GM12891 (cell line): ENCODE results near the gene LCN10.

ENCODE experiments used
- DNase-seq: peaks from one replicate; pipeline ENCODE4 v3.0.0; 2011; ENCODE audit warnings: low spot score; ENCODE audit not compliant: insufficient read length
- FAIRE-seq: peaks from 2 replicates; lab custom pipeline; 2011; peaks lifted over from hg19 to GRCh38; lab: Jason Lieb, UNC
- PAX5 ChIP-seq: IDR thresholded peaks from 2 replicates; pipeline ENCODE4 v1.6.1; 2011; ENCODE audit warnings: low read length, moderate library complexity, mild to moderate bottlenecking; ENCODE audit not compliant: insufficient read depth, severe bottlenecking
- POLR2A ChIP-seq: IDR thresholded peaks from 2 replicates; pipeline ENCODE4 v1.6.1; 2011; ENCODE audit warnings: low read depth, low read length, control low read depth
- POLR2AphosphoS5 ChIP-seq: IDR thresholded peaks from 2 replicates; pipeline ENCODE4 v1.6.1; 2011; ENCODE audit warnings: low read depth, low read length, control low read depth
- POU2F2 ChIP-seq: IDR thresholded peaks from 2 replicates; pipeline ENCODE4 v1.6.1; 2011; ENCODE audit warnings: low read depth, mild to moderate bottlenecking, control low read depth, low read length, moderate library complexity
- SPI1 ChIP-seq: IDR thresholded peaks from 2 replicates; pipeline ENCODE4 v1.6.1; 2011; ENCODE audit warnings: low read depth, low read length, control low read depth
- TAF1 ChIP-seq: IDR thresholded peaks from 2 replicates; pipeline ENCODE4 v1.6.1; 2011; ENCODE audit warnings: low read depth, low read length, control low read depth

LCN10 gene

GRCh38 chr9:136746621-136747020 lies 3.9 kb upstream of the LCN10 start:
- DNase-seq (no peak), FAIRE-seq (no peak)
- TF ChIP-seq POLR2A (no peak), SPI1 (no peak), POLR2AphosphoS5 (no peak), TAF1 (no peak), POU2F2 (no peak)

- no peak for FAIRE-seq
- TF ChIP-seq SPI1 (no peak), POU2F2 (no peak), POLR2AphosphoS5 (no peak), PAX5 (no peak), TAF1 (no peak), POLR2A (no peak)
Measured at GRCh38 chr9:136746155-136746490, 3.4 kb upstream of the LCN10 start.

GRCh38 chr9:136745389-136746154 lies 2.8 kb upstream of the LCN10 start:
- DNase-seq: no peak
- FAIRE-seq: no peak
- no peak for TF ChIP-seq SPI1
- TF ChIP-seq TAF1: no peak
- TF ChIP-seq POU2F2: no peak
- TF ChIP-seq POLR2AphosphoS5: no peak
- TF ChIP-seq POLR2A: no peak
- TF ChIP-seq PAX5: no peak

More at GRCh38 chr9:136746155-136746490, 3.4 kb upstream of the LCN10 start:
- DNase-seq: no peak

GRCh38 chr9:136744773-136745172 lies 2.0 kb upstream of the LCN10 start:
- FAIRE-seq (no peak), DNase-seq (no peak)
- TF ChIP-seq SPI1: no peak
- TF ChIP-seq POLR2A: no peak
- no peak for TF ChIP-seq PAX5
- no peak for TF ChIP-seq TAF1
- no peak for TF ChIP-seq POU2F2
- TF ChIP-seq POLR2AphosphoS5: no peak

- TF ChIP-seq POU2F2 (no peak), POLR2AphosphoS5 (no peak), POLR2A (no peak), TAF1 (no peak), SPI1 (no peak), PAX5 (no peak)
- DNase-seq (no peak), FAIRE-seq (no peak)
Measured at GRCh38 chr9:136743639-136744211, 985 bp upstream of the LCN10 start.

- DNase-seq (no peak), FAIRE-seq (peak; percentile 41)
- TF ChIP-seq PAX5 (no peak), SPI1 (no peak), TAF1 (no peak), POLR2A (no peak), POLR2AphosphoS5 (no peak), POU2F2 (no peak)
Measured at GRCh38 chr9:136741883-136742571, 713 bp downstream of the LCN10 start.

- no peak for TF ChIP-seq POU2F2
- TF ChIP-seq TAF1: no peak
- TF ChIP-seq POLR2A: no peak
- no peak for TF ChIP-seq POLR2AphosphoS5
- TF ChIP-seq SPI1: no peak; the same call in 1 of the 2 replicates
- no peak for TF ChIP-seq PAX5
- FAIRE-seq (no peak), DNase-seq (no peak)
Measured at GRCh38 chr9:136740971-136741882, 1.5 kb downstream of the LCN10 start.

- TF ChIP-seq TAF1: no peak
- TF ChIP-seq SPI1: no peak
- TF ChIP-seq POLR2A: no peak
- TF ChIP-seq PAX5: no peak
- TF ChIP-seq POU2F2: no peak
- no peak for TF ChIP-seq POLR2AphosphoS5
- FAIRE-seq: no peak
- no peak for DNase-seq
Measured at GRCh38 chr9:136740491-136740890, 2.2 kb downstream of the LCN10 start.

GRCh38 chr9:136740069-136740468 lies 2.7 kb downstream of the LCN10 start:
- TF ChIP-seq SPI1 (no peak), POLR2A (no peak), TAF1 (no peak), PAX5 (no peak), POU2F2 (no peak), POLR2AphosphoS5 (no peak)
- no peak for FAIRE-seq

More at GRCh38 chr9:136740069-136740468, 2.7 kb downstream of the LCN10 start:
- no peak for DNase-seq
